NT2/D1 (cell line): Measurements from ENCODE around the gene LLGL2.

ENCODE experiments used
- YY1 ChIP-seq: IDR thresholded peaks from 2 replicates; pipeline ENCODE4 v1.6.1; 2011; ENCODE audit not compliant: insufficient read length, insufficient read depth
- ZNF274 ChIP-seq: IDR thresholded peaks from 2 replicates; pipeline ENCODE4 v1.6.1; 2011; ENCODE audit warnings: mild to moderate bottlenecking, low read depth, low read length

GRCh38 chr17:75518983-75519537 lies 6.4 kb upstream of the LLGL2 start:
- TF ChIP-seq ZNF274 (no peak), YY1 (no peak)
